Gastroesophageal sphincter (tissue), 4 donors: ENCODE measurements around the gene SLC16A11. TPM values are rescaled to one million over a fixed set of nuclear protein-coding genes. Genes with fewer than 3 reads are reported as not detected.

Source experiments
- small RNA-seq, 4 donors: library from RNA; depleted of rRNA; stranded (forward); fragments of <200 nt; gene quantifications; one replicate each; pipeline ENCODE3, GENCODE V24; 2016
- total RNA-seq, 4 donors: library from RNA; depleted of rRNA; stranded (reverse); fragments of >200 nt; gene quantifications; one replicate each; pipeline ENCODE4 v1.1.0, GENCODE V29; 2016

SLC16A11 gene
- total RNA-seq, 4 donors from 2014 or later = 0.32 to 0.54 (median 0.39) TPM; not detected in 1

Small RNAs within 50 kb of the gene (small RNA-seq; reads per million reads assigned to genes)
- 0 reads per million in 4 donors for gene AC120057.1

Other genes starting within 250 kb of the SLC16A11 start
- under 1 TPM in 1 of 4 donors, not detected in 3; 0.27 TPM for gene TEKT1, start 212.4 kb downstream of the SLC16A11 start, total RNA-seq
- gene ALOX12, start 48.0 kb downstream of the SLC16A11 start, total RNA-seq = under 1 TPM in 2 of 4 donors, not detected in 2; 0.19 to 0.62 TPM
- gene RNASEK, start 31.5 kb downstream of the SLC16A11 start, total RNA-seq = 100 to 1,000 TPM; 150 to 211 (median 170) TPM
- 1 to 10 TPM in 3 of 4 donors, under 1 TPM in 1; 0.93 to 3.9 (median 3.3) TPM for gene BCL6B, start 21.0 kb downstream of the SLC16A11 start, total RNA-seq
- gene SLC16A13, start 8.1 kb downstream of the SLC16A11 start, total RNA-seq = under 1 TPM in 3 of 4 donors, not detected in 1; 0.58 to 0.81 (median 0.72) TPM
- 10 to 100 TPM in 2 of 4 donors, 1 to 10 TPM in 2; 3.8 to 25.6 (median 11.3) TPM for gene CLEC10A, start 36.2 kb upstream of the SLC16A11 start, total RNA-seq
- gene ASGR2, start 70.7 kb upstream of the SLC16A11 start, total RNA-seq = 1 to 10 TPM in 1 of 4 donors, under 1 TPM in 1, not detected in 2; 0.79 to 1.3 TPM
- 1 to 10 TPM in 1 of 4 donors, under 1 TPM in 1, not detected in 2; 0.54 to 1.2 TPM for gene ASGR1, start 135.3 kb upstream of the SLC16A11 start, total RNA-seq
- 10 to 100 TPM; 14.1 to 21.7 (median 16.5) TPM for gene DLG4, start 175.7 kb upstream of the SLC16A11 start, total RNA-seq
- 100 to 1,000 TPM; 331 to 508 (median 475) TPM for gene ACADVL, start 175.8 kb upstream of the SLC16A11 start, total RNA-seq
- gene DVL2, start 190.4 kb upstream of the SLC16A11 start, total RNA-seq = 10 to 100 TPM; 33.0 to 53.9 (median 45.0) TPM
- gene PHF23, start 195.4 kb upstream of the SLC16A11 start, total RNA-seq = 10 to 100 TPM; 29.4 to 38.2 (median 31.0) TPM
- gene GABARAP, start 198.4 kb upstream of the SLC16A11 start, total RNA-seq = 100 to 1,000 TPM; 289 to 437 (median 386) TPM
- 10 to 100 TPM; 33.8 to 66.3 (median 52.5) TPM for gene CTDNEP1, start 207.6 kb upstream of the SLC16A11 start, total RNA-seq
- 10 to 100 TPM; 29.6 to 36.8 (median 33.8) TPM for gene ELP5, start 208.1 kb upstream of the SLC16A11 start, total RNA-seq
- gene CLDN7, start 218.4 kb upstream of the SLC16A11 start, total RNA-seq = 10 to 100 TPM in 1 of 4 donors, 1 to 10 TPM in 2, not detected in 1; 1.4 to 16.9 (median 4.7) TPM
- gene SLC2A4, start 237.6 kb upstream of the SLC16A11 start, total RNA-seq = 100 to 1,000 TPM in 3 of 4 donors, 10 to 100 TPM in 1; 71.8 to 200 (median 149) TPM